ENCODE data around the gene HIPK2. TPM values are rescaled to one million over a fixed set of nuclear protein-coding genes. Genes with fewer than 3 reads are reported as not detected.
A peak's percentile ranks its signal among the peaks of the same experiment; 100 is the strongest.

Gene HIPK2
- polyA plus RNA-seq, 3 donors: 1.6 to 12.1 (median 3.0) TPM

- Mint-ChIP-seq H3K4me3 (no peak overlapping the region), H3K36me3 (peaks cover 56 to 69% of the 10 kb centered on the region in 2 donors), H3K27ac (peak overlapping the region in 1 of 7 donors; percentile 25), H3K9me3 (no peaks in the 10 kb centered on the region), H3K27me3 (ENCODE audit: low read depth in 3 of 3) (no peaks in the 10 kb centered on the region), H3K4me1 (no peaks in the 10 kb centered on the region)
- Histone ChIP-seq H3K4me3 (replicated peaks in 1 of 3; ENCODE audit: low read depth in 2 of 3, low read length in 3 of 3) (no peak overlapping the region), H3K36me3 (replicated peaks in 1 of 2; ENCODE audit: control insufficient read depth in 1 of 2, insufficient read depth in 2 of 2, low read length in 2 of 2) (peaks cover 90 to 100% of the 10 kb centered on the region in 2 donors), H3K4me1 (ENCODE audit: control insufficient read depth in 1 of 2, insufficient read depth in 2 of 2, low read length in 2 of 2) (no peaks in the 10 kb centered on the region), H3K79me2 (ENCODE audit: insufficient read depth, low read length) (no peaks in the 10 kb centered on the region), H4K20me1 (ENCODE audit: insufficient read depth, low read length) (no peaks in the 10 kb centered on the region), H3K9ac (ENCODE audit: insufficient read depth, low read length, poor library complexity, severe bottlenecking) (no peak overlapping the region), H3K27me3 (ENCODE audit: control insufficient read depth in 2 of 2, insufficient read depth in 2 of 2, low read length in 2 of 2) (no peaks in the 10 kb centered on the region), H3K4me2 (replicated peaks; ENCODE audit: extremely low read depth, low read length, poor library complexity, severe bottlenecking) (no peak overlapping the region), H3K27ac (ENCODE audit: low read depth in 1 of 2, low read length in 2 of 2) (no peak overlapping the region), H2AFZ (ENCODE audit: insufficient read depth, low read depth, low read length, poor library complexity, severe bottlenecking) (no peak overlapping the region), H3K9me3 (replicated peaks in 1 of 2; ENCODE audit: control insufficient read depth in 1 of 2, insufficient read depth in 1 of 2, low read length in 2 of 2) (no peaks in the 10 kb centered on the region)
- WGBS (ENCODE audit: insufficient coverage): no CpG with 5 or more reads among the region's 1 CpG
- DNase-seq: no peak
- intact Hi-C loops (cut with micrococcal nuclease): no loop called here
- TF ChIP-seq, protein P1, sequence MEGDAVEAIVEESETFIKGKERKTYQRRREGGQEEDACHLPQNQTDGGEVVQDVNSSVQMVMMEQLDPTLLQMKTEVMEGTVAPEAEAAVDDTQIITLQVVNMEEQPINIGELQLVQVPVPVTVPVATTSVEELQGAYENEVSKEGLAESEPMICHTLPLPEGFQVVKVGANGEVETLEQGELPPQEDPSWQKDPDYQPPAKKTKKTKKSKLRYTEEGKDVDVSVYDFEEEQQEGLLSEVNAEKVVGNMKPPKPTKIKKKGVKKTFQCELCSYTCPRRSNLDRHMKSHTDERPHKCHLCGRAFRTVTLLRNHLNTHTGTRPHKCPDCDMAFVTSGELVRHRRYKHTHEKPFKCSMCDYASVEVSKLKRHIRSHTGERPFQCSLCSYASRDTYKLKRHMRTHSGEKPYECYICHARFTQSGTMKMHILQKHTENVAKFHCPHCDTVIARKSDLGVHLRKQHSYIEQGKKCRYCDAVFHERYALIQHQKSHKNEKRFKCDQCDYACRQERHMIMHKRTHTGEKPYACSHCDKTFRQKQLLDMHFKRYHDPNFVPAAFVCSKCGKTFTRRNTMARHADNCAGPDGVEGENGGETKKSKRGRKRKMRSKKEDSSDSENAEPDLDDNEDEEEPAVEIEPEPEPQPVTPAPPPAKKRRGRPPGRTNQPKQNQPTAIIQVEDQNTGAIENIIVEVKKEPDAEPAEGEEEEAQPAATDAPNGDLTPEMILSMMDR (IDR thresholded peaks at IDR 0.05): no peak
Measured at GRCh38 chr7:139598642-139599041, 179.2 kb downstream of the HIPK2 start.

GRCh38 chr7:139597028-139597427 is 180.8 kb downstream of the HIPK2 start:
- Mint-ChIP-seq H3K4me1 (no peaks in the 10 kb centered on the region), H3K27me3 (ENCODE audit: low read depth in 3 of 3) (no peaks in the 10 kb centered on the region), H3K36me3 (peaks cover 72 to 84% of the 10 kb centered on the region in 2 donors), H3K9me3 (no peaks in the 10 kb centered on the region), H3K27ac (no peak overlapping the region), H3K4me3 (no peak overlapping the region)
- Histone ChIP-seq H3K27ac (ENCODE audit: low read depth in 1 of 2, low read length in 2 of 2) (no peak overlapping the region), H3K79me2 (ENCODE audit: insufficient read depth, low read length) (no peaks in the 10 kb centered on the region), H3K27me3 (ENCODE audit: control insufficient read depth in 2 of 2, insufficient read depth in 2 of 2, low read length in 2 of 2) (no peaks in the 10 kb centered on the region), H3K4me1 (ENCODE audit: control insufficient read depth in 1 of 2, insufficient read depth in 2 of 2, low read length in 2 of 2) (no peaks in the 10 kb centered on the region), H3K36me3 (replicated peaks in 1 of 2; ENCODE audit: control insufficient read depth in 1 of 2, insufficient read depth in 2 of 2, low read length in 2 of 2) (peaks cover 92 to 100% of the 10 kb centered on the region in 2 donors), H2AFZ (ENCODE audit: insufficient read depth, low read depth, low read length, poor library complexity, severe bottlenecking) (no peak overlapping the region), H3K9me3 (replicated peaks in 1 of 2; ENCODE audit: control insufficient read depth in 1 of 2, insufficient read depth in 1 of 2, low read length in 2 of 2) (no peaks in the 10 kb centered on the region), H3K4me3 (replicated peaks in 1 of 3; ENCODE audit: low read depth in 2 of 3, low read length in 3 of 3) (no peak overlapping the region), H3K9ac (ENCODE audit: insufficient read depth, low read length, poor library complexity, severe bottlenecking) (no peak overlapping the region), H4K20me1 (ENCODE audit: insufficient read depth, low read length) (peaks cover 7% of the 10 kb centered on the region), H3K4me2 (replicated peaks; ENCODE audit: extremely low read depth, low read length, poor library complexity, severe bottlenecking) (no peak overlapping the region)
- TF ChIP-seq, protein P1 (IDR thresholded peaks at IDR 0.05): no peak
- 100% methylated on average over 4 of the region's 5 CpGs for whole genome bisulfite sequencing (ENCODE audit: insufficient coverage)
- intact Hi-C loops (cut with micrococcal nuclease): no loop called here
- no peak for DNase-seq

All from CD14-positive monocyte (primary cell).